T-helper 2 cell treated with Interferon-gamma antibody and Interleukin-4, amounts not matched to agents 100 ng/mL and 5 ng/mL, for 36 hours (primary cell): ENCODE data around the gene CNIH2. TPM values are rescaled to one million over a fixed set of nuclear protein-coding genes. Genes with fewer than 3 reads are reported as not detected.
"Not testable (repeated sequence)": the region's sequence is repeated elsewhere in the genome, so short reads cannot be mapped to it uniquely, and the experiment has no call there.

Experiments
- intact Hi-C: fragments of 100-400 bp; cut with micrococcal nuclease; formaldehyde crosslinking; loops from one replicate; pipeline ENCODE4 v1.15.1; 2023
- total RNA-seq: library from RNA; stranded (reverse); gene quantifications from 2 replicates; pipeline ENCODE4 v1.2.3, GENCODE V29; 2022

CNIH2 gene
- total RNA-seq, 1 donor from 2014 or later: 1.5 TPM

- intact Hi-C loops: no loop called here
Observed at GRCh38 chr11:66275984-66276612, 1.9 kb upstream of the CNIH2 start.

- intact Hi-C loops: not testable (repeated sequence)
Observed at GRCh38 chr11:66276619-66277018, 1.4 kb upstream of the CNIH2 start.

- intact Hi-C loops: not testable (repeated sequence)
Observed at GRCh38 chr11:66277064-66277463, 911 bp upstream of the CNIH2 start.

GRCh38 chr11:66278363-66279091 is 552 bp downstream of the CNIH2 start:
- intact Hi-C loops: no loop called here

GRCh38 chr11:66279092-66279734 is 1.2 kb downstream of the CNIH2 start:
- intact Hi-C loops: no loop called here

GRCh38 chr11:66280428-66280827 is 2.5 kb downstream of the CNIH2 start:
- intact Hi-C loops: loop anchor here (10.0 kb wide), 1 partner anchor 566 kb away; the partner anchor contains the start of gene KAT5

- intact Hi-C loops: loop anchor here (10.0 kb wide), 1 partner anchor 566 kb away; the partner anchor contains the start of gene KAT5
Observed at GRCh38 chr11:66281001-66281400, 3.0 kb downstream of the CNIH2 start.

GRCh38 chr11:66281776-66282467 is 3.9 kb downstream of the CNIH2 start:
- intact Hi-C loops: loop anchor here (1.0 to 10.0 kb wide), 3 partner anchors 14 to 567 kb away; partner anchors contain the start of genes KAT5 and RAB1B

- intact Hi-C loops: loop anchor here (1.0 to 10.0 kb wide), 3 partner anchors 14 to 568 kb away; partner anchors contain the start of genes KAT5 and RAB1B
Observed at GRCh38 chr11:66282468-66283455, 4.8 kb downstream of the CNIH2 start.

GRCh38 chr11:66283461-66284105 is 5.6 kb downstream of the CNIH2 start:
- intact Hi-C loops: loop anchor here (10.0 kb wide), 1 partner anchor 569 kb away; the partner anchor contains the start of gene KAT5

- intact Hi-C loops: loop anchor here (10.0 kb wide), 1 partner anchor 570 kb away; the partner anchor contains the start of gene KAT5
Observed at GRCh38 chr11:66284526-66285078, 6.6 kb downstream of the CNIH2 start.

GRCh38 chr11:66285250-66285947 is 7.4 kb downstream of the CNIH2 start:
- intact Hi-C loops: loop anchor here (10.0 kb wide), 1 partner anchor 571 kb away; the partner anchor contains the start of gene KAT5

- intact Hi-C loops: loop anchor here (10.0 kb wide), 1 partner anchor 572 kb away; the partner anchor contains the start of gene KAT5
Observed at GRCh38 chr11:66286699-66287098, 8.7 kb downstream of the CNIH2 start.

- intact Hi-C loops: loop anchor here (10.0 kb wide), 1 partner anchor 573 kb away; the partner anchor contains the start of gene KAT5
Observed at GRCh38 chr11:66287211-66287888, 9.4 kb downstream of the CNIH2 start.

- intact Hi-C loops: loop anchor here (2.0 to 10.0 kb wide), 2 partner anchors 57 to 573 kb away; partner anchors contain the start of genes BRMS1 and KAT5
Observed at GRCh38 chr11:66287889-66288670, 10.1 kb downstream of the CNIH2 start.

- intact Hi-C loops: loop anchor here (1.0 to 10.0 kb wide), 4 partner anchors 21 to 574 kb away; partner anchors contain the start of genes BRMS1, KAT5 and RAB1B
Observed at GRCh38 chr11:66288671-66289547, 10.9 kb downstream of the CNIH2 start, which contains the start of gene YIF1A. Gene YIF1A, minus strand, starts transcription at chr11:66289143. Its CDS starts 158 bp downstream, at chr11:66288985.
